Adrenal gland (tissue), 5 donors: ENCODE results near the gene PMIS2.

Source experiments
- POLR2A ChIP-seq, 2 donors: fragments of 450-650 bp; IDR thresholded peaks; one replicate each; pipeline ENCODE4 v1.6.1; 2017; ENCODE audit warnings: antibody characterized with exemption in 2 of 2, mild to moderate bottlenecking in 2 of 2, moderate library complexity in 1 of 2
- TF ChIP-seq, protein P1 (sequence below), 6 experiments: fragments of 450-650 bp in 4 of 6; fragments of 200-600 bp in 2 of 6; sonication (generic) in 1 of 6; IDR thresholded peaks; 1 replicate in 5 of 6; 2 replicates in 1 of 6; pipeline versions ENCODE4 v1.5.1 to v1.8.0; 2016 to 2021; ENCODE audit warnings: antibody characterized with exemption in 6 of 6, mild to moderate bottlenecking in 2 of 6, moderate library complexity in 1 of 6
- donor health status: DM: no; HTN: no; CAD: no.

DNA sequence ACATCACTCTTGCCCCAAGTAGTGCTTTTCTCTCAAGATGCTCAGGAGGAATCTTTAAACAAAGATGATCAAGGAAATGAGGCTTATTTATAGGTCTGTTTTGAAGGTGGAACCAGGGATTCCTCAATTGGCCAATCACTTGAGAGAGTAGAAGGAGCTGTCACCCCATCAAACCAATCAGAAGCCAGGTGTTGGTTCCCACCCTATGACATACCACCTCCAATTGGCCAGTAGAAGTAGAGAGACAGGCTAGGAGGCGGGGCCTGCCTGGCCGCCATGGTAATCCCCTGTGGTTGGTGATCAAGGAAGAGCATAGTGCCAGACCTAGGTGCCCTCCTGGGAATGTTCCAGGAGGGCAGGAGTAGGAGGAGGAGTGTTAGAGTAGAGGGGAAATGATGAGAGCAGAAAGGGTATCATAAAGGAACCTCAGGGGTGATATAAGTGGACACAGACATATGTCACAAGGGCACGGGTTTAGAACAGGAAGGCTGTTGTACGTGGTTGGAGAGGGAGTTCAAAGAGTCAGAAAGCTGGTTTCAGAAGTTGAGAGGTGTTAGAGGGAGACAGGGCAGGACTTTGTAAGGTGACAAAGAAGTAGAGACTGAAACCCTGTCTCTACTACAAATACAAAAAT, 10.5 kb downstream of the PMIS2 start:
- no peak for TF ChIP-seq POLR2A (IDR thresholded peaks at IDR 0.05)
- TF ChIP-seq, protein P1, sequence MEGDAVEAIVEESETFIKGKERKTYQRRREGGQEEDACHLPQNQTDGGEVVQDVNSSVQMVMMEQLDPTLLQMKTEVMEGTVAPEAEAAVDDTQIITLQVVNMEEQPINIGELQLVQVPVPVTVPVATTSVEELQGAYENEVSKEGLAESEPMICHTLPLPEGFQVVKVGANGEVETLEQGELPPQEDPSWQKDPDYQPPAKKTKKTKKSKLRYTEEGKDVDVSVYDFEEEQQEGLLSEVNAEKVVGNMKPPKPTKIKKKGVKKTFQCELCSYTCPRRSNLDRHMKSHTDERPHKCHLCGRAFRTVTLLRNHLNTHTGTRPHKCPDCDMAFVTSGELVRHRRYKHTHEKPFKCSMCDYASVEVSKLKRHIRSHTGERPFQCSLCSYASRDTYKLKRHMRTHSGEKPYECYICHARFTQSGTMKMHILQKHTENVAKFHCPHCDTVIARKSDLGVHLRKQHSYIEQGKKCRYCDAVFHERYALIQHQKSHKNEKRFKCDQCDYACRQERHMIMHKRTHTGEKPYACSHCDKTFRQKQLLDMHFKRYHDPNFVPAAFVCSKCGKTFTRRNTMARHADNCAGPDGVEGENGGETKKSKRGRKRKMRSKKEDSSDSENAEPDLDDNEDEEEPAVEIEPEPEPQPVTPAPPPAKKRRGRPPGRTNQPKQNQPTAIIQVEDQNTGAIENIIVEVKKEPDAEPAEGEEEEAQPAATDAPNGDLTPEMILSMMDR (IDR thresholded peaks at IDR 0.05) = no peak
